GM19025 (cell line): ENCODE data around the gene PHOX2A.

Experiments
- ATAC-seq: cut with Tn5 transposase; IDR thresholded peaks from one replicate; pipeline ENCODE4 v1.9.1; 2021; ENCODE audit warnings: mild to moderate bottlenecking, low read depth, moderate library complexity; ENCODE audit not compliant: unreplicated experiment

PHOX2A gene

GRCh38 chr11:72235351-72236057 is 8.5 kb downstream of the PHOX2A start:
- ATAC-seq, result no peak

- no peak for ATAC-seq
Measured at GRCh38 chr11:72234920-72235319, 9.1 kb downstream of the PHOX2A start.

- no peak for ATAC-seq
Measured at GRCh38 chr11:72234514-72234830, 9.5 kb downstream of the PHOX2A start.

- no peak for ATAC-seq
Measured at GRCh38 chr11:72233773-72234513, 10.0 kb downstream of the PHOX2A start.

GRCh38 chr11:72233056-72233772 is 10.8 kb downstream of the PHOX2A start:
- ATAC-seq, result no peak

- no peak for ATAC-seq
Measured at GRCh38 chr11:72232260-72233055, 11.5 kb downstream of the PHOX2A start.

- no peak for ATAC-seq
Measured at GRCh38 chr11:72231396-72232259, 12.3 kb downstream of the PHOX2A start.

GRCh38 chr11:72230764-72231365 is 13.1 kb downstream of the PHOX2A start:
- ATAC-seq, result no peak

- ATAC-seq, result no peak
Measured at GRCh38 chr11:72229925-72230763, 13.8 kb downstream of the PHOX2A start.

GRCh38 chr11:72229336-72229924 is 14.5 kb downstream of the PHOX2A start:
- no peak for ATAC-seq

- ATAC-seq, result no peak
Measured at GRCh38 chr11:72228844-72229231, 15.1 kb downstream of the PHOX2A start.

GRCh38 chr11:72228229-72228843 is 15.6 kb downstream of the PHOX2A start:
- ATAC-seq, result no peak

- no peak for ATAC-seq
Measured at GRCh38 chr11:72227316-72228228, 16.4 kb downstream of the PHOX2A start.

- ATAC-seq, result no peak
Measured at GRCh38 chr11:72226701-72227100, 17.3 kb downstream of the PHOX2A start.

- no peak for ATAC-seq
Measured at GRCh38 chr11:72225411-72225951, 18.5 kb downstream of the PHOX2A start.

GRCh38 chr11:72224564-72225410 is 19.2 kb downstream of the PHOX2A start, which contains the start of gene INPPL1:
INPPL1 (plus strand) TSS chr11:72224767; CDS start chr11:72224985, 218 bp downstream.
- ATAC-seq, result no peak
